HepG2 (cell line): ENCODE data around the gene ERMP1. TPM values are rescaled to one million over a fixed set of nuclear protein-coding genes. Genes with fewer than 3 reads are reported as not detected.

Source experiments
- DNMT3B ChIP-seq: conservative IDR thresholded peaks from 2 replicates; pipeline ENCODE4 v1.6.1; 2016; ENCODE audit warnings: missing biosample characterization, control low read depth
- DZIP1 ChIP-seq: sonication (generic); formaldehyde crosslinking; IDR thresholded peaks from 2 replicates; pipeline ENCODE4 v1.5.0; 2020; ENCODE audit warnings: mild to moderate bottlenecking, missing genetic modification reagents
- ELK4 ChIP-seq: sonication (generic); formaldehyde crosslinking; IDR thresholded peaks from 2 replicates; pipeline ENCODE4 v1.9.0; 2021; ENCODE audit warnings: missing genetic modification reagents, borderline replicate concordance
- GATAD2A ChIP-seq: IDR thresholded peaks from 2 replicates; pipeline ENCODE4 v1.6.1; 2016
- NFYC ChIP-seq: IDR thresholded peaks from 2 replicates; pipeline ENCODE4 v1.6.1; 2016; ENCODE audit warnings: missing genetic modification reagents, missing compliant biosample characterization
- SMARCC2 ChIP-seq: fragments of 450-650 bp; IDR thresholded peaks from 2 replicates; pipeline ENCODE4 v1.6.1; 2017; ENCODE audit warnings: antibody characterized with exemption, mild to moderate bottlenecking
- TAF15 ChIP-seq: fragments of 200-400 bp; formaldehyde crosslinking; IDR thresholded peaks from one replicate; pipeline ENCODE4 v1.6.1; 2018; ENCODE audit warnings: mild to moderate bottlenecking, low read depth, low read length; ENCODE audit not compliant: poor library complexity, severe bottlenecking
- TRAFD1 ChIP-seq: sonication (generic); formaldehyde crosslinking; IDR thresholded peaks from 2 replicates; pipeline ENCODE4 v1.5.1; 2020; ENCODE audit warnings: missing genetic modification reagents, mild to moderate bottlenecking, borderline replicate concordance
- ZBTB25 ChIP-seq: IDR thresholded peaks from 2 replicates; pipeline ENCODE4 v1.6.1; 2018; ENCODE audit warnings: missing genetic modification reagents
- ZKSCAN5 ChIP-seq: sonication (generic); formaldehyde crosslinking; IDR thresholded peaks from 2 replicates; pipeline ENCODE4 v1.5.1; 2020; ENCODE audit warnings: mild to moderate bottlenecking, missing genetic modification reagents
- ZNF264 ChIP-seq: sonication (generic); formaldehyde crosslinking; IDR thresholded peaks from 2 replicates; pipeline ENCODE4 v1.4.0; 2020; ENCODE audit warnings: missing genetic modification reagents
- polyA plus RNA-seq, 8 experiments: library from polyadenylated mRNA; depleted of rRNA in 3 of 8; stranded (reverse) in 7 of 8; unstranded in 1 of 8; fragments of >200 nt; fragmentation: Illumina TruSeq in 4 of 8; extraction: Trizol in 4 of 8; gene quantifications; 2 replicates each; pipeline versions ENCODE4 v1.2.1 to v1.2.3, GENCODE V29; 2011 to 2016; ENCODE audit warnings: low read depth in 4 of 8, missing spikeins in 1 of 8, mixed read lengths in 1 of 8; ENCODE audit not compliant: insufficient read depth in 1 of 8
- total RNA-seq, 5 experiments: library from RNA; depleted of rRNA; stranded (reverse); fragments of >200 nt; fragmentation: Illumina TruSeq; extraction: Trizol; gene quantifications; 2 replicates each; pipeline ENCODE4 v1.2.3, GENCODE V29; 2016; ENCODE audit warnings: low read depth in 1 of 5

ERMP1 gene
- total and polyA plus RNA-seq, 2 of the 13 experiments (the other 11 are each of a cell fraction or from before 2014, with no cell fraction given): 40.9 to 65.4 TPM

GRCh38 chr9:5848372-5848882 lies 15.5 kb upstream of the ERMP1 start (continued):
- TF ChIP-seq TRAFD1 (CRISPR knock-in tag) (no peak), TAF15 (no peak), ELK4 (no peak), GATAD2A (CRISPR knock-in tag) (no peak), ZKSCAN5 (CRISPR knock-in tag) (no peak), DNMT3B (no peak), NFYC (CRISPR knock-in tag) (no peak), DZIP1 (CRISPR knock-in tag) (no peak), ZNF264 (CRISPR knock-in tag) (no peak), SMARCC2 (no peak), ZBTB25 (CRISPR knock-in tag) (no peak)
